GM21723 (cell line): Measurements from ENCODE around the gene FUT8.

Experiments used
- ATAC-seq: cut with Tn5 transposase; IDR thresholded peaks from one replicate; pipeline ENCODE4 v1.9.1; 2021; ENCODE audit warnings: mild to moderate bottlenecking, moderate library complexity; ENCODE audit not compliant: unreplicated experiment

FUT8 gene

GRCh38 chr14:65412032-65412846 is at the start of gene FUT8:
TSS of gene FUT8 (plus strand) at chr14:65412730. CDS start at chr14:65561564, 148,834 bp downstream.
- ATAC-seq = peak; percentile 61

- no peak for ATAC-seq
These were observed 45.5 kb upstream of the FUT8 start for GRCh38 chr14:65366802-65367565.

- ATAC-seq = no peak
These were observed 43.0 kb upstream of the FUT8 start for GRCh38 chr14:65369560-65369959.

GRCh38 chr14:65370801-65371248 is 41.7 kb upstream of the FUT8 start:
- ATAC-seq = no peak

- ATAC-seq = no peak
These were observed 40.7 kb upstream of the FUT8 start for GRCh38 chr14:65371784-65372183.

GRCh38 chr14:65373016-65373670 is 39.4 kb upstream of the FUT8 start:
- ATAC-seq = no peak

- no peak for ATAC-seq
These were observed 38.9 kb upstream of the FUT8 start for GRCh38 chr14:65373671-65374039.

GRCh38 chr14:65377576-65377975 is 35.0 kb upstream of the FUT8 start:
- no peak for ATAC-seq

GRCh38 chr14:65382586-65382985 is 29.9 kb upstream of the FUT8 start:
- no peak for ATAC-seq

GRCh38 chr14:65387171-65387570 is 25.4 kb upstream of the FUT8 start:
- no peak for ATAC-seq

- ATAC-seq = no peak
These were observed 24.9 kb upstream of the FUT8 start for GRCh38 chr14:65387628-65388027.

GRCh38 chr14:65392296-65392695 is 20.2 kb upstream of the FUT8 start:
- no peak for ATAC-seq

GRCh38 chr14:65396082-65396910 is 16.2 kb upstream of the FUT8 start:
- no peak for ATAC-seq

GRCh38 chr14:65403231-65403630 is 9.3 kb upstream of the FUT8 start:
- ATAC-seq = no peak

GRCh38 chr14:65408113-65408512 is 4.4 kb upstream of the FUT8 start:
- ATAC-seq = no peak

GRCh38 chr14:65410640-65411039 is 1.9 kb upstream of the FUT8 start:
- no peak for ATAC-seq

- peak; percentile 64 for ATAC-seq
These were observed 886 bp upstream of the FUT8 start for GRCh38 chr14:65411656-65412031.

GRCh38 chr14:65412856-65413738 is 567 bp downstream of the FUT8 start:
- peak; percentile 39 for ATAC-seq

GRCh38 chr14:65413739-65414045 is 1.2 kb downstream of the FUT8 start:
- ATAC-seq = no peak
